Brain microvascular endothelial cell (primary cell): ENCODE data around the gene EYA2.

Experiments
- DNase-seq: peaks from one replicate; pipeline ENCODE4 v3.0.0-alpha.2; 2020
- H3K27ac ChIP-seq: fragments of 250-450 bp; sonication (Bioruptor Pico); 2 replicates; pipeline ENCODE4 v1.5.1; 2020; ENCODE audit warnings: mild to moderate bottlenecking, moderate library complexity
- H3K27me3 ChIP-seq: fragments of 250-450 bp; sonication (Bioruptor Pico); replicated peaks from 2 replicates; pipeline ENCODE4 v1.5.1; 2020; ENCODE audit warnings: mild to moderate bottlenecking
- H3K36me3 ChIP-seq: fragments of 250-450 bp; sonication (Bioruptor Pico); replicated peaks from 2 replicates; pipeline ENCODE4 v1.5.1; 2020; ENCODE audit warnings: mild to moderate bottlenecking
- H3K4me3 ChIP-seq: 2 replicates; pipeline ENCODE4 v1.5.1; 2011; ENCODE audit warnings: low read depth, mild to moderate bottlenecking, control low read depth, low read length, moderate library complexity
- CTCF ChIP-seq: IDR thresholded peaks from 2 replicates; pipeline ENCODE4 v1.5.1; 2011; ENCODE audit warnings: low read depth, mild to moderate bottlenecking, moderate library complexity, low read length, control low read depth, inconsistent platforms; ENCODE audit errors: missing control alignments
- in situ Hi-C: cut with HindIII; loops from 2 replicates; pipeline ENCODE4 v1.10.0; 2017; ENCODE audit warnings: low sequenced_read_pairs, low pct_ligation_motif_present

Gene EYA2

GRCh38 chr20:47066484-47067270, 172.0 kb downstream of the EYA2 start:
- H3K27me3 ChIP-seq = no peaks in the 10 kb centered on the region
- DNase-seq = peak; percentile 14
- no peak overlapping the region for H3K27ac ChIP-seq
- in situ Hi-C loops = no loop called here
- no peak overlapping the region for H3K4me3 ChIP-seq
- H3K36me3 ChIP-seq = no peaks in the 10 kb centered on the region
- TF ChIP-seq CTCF = no peak

- DNase-seq = no peak
- in situ Hi-C loops = no loop called here
- Histone ChIP-seq H3K27ac (no peak overlapping the region), H3K4me3 (no peak overlapping the region), H3K27me3 (no peaks in the 10 kb centered on the region), H3K36me3 (no peaks in the 10 kb centered on the region)
- TF ChIP-seq CTCF = no peak
Observed at GRCh38 chr20:47067776-47068175, 173.1 kb downstream of the EYA2 start.

- peak; percentile 35 for DNase-seq
- no peaks in the 10 kb centered on the region for H3K36me3 ChIP-seq
- no peak overlapping the region for H3K4me3 ChIP-seq
- H3K27me3 ChIP-seq = no peaks in the 10 kb centered on the region
- TF ChIP-seq CTCF = no peak
- no peak overlapping the region for H3K27ac ChIP-seq
- in situ Hi-C loops = no loop called here
Observed at GRCh38 chr20:47070176-47070575, 175.5 kb downstream of the EYA2 start.

- TF ChIP-seq CTCF = no peak
- DNase-seq = no peak
- Histone ChIP-seq H3K36me3 (no peaks in the 10 kb centered on the region), H3K27me3 (no peaks in the 10 kb centered on the region), H3K27ac (no peak overlapping the region), H3K4me3 (no peak overlapping the region)
- in situ Hi-C loops = no loop called here
Observed at GRCh38 chr20:47071646-47072185, 177.1 kb downstream of the EYA2 start.

GRCh38 chr20:47073766-47074475, 179.3 kb downstream of the EYA2 start:
- Histone ChIP-seq H3K4me3 (no peak overlapping the region), H3K36me3 (no peaks in the 10 kb centered on the region), H3K27ac (no peak overlapping the region), H3K27me3 (no peaks in the 10 kb centered on the region)
- DNase-seq = no peak
- no peak for TF ChIP-seq CTCF
- in situ Hi-C loops = no loop called here
